ENCODE data around the gene UBTD2. TPM values are rescaled to one million over a fixed set of nuclear protein-coding genes. Genes with fewer than 3 reads are reported as not detected.

UBTD2 gene
- total and polyA plus RNA-seq, 9 of the 15 experiments (the other 6 are each of a cell fraction or from before 2014, with no cell fraction given) = 0.01 to 0.46 (median 0.15) TPM; not detected in 1

DNA sequence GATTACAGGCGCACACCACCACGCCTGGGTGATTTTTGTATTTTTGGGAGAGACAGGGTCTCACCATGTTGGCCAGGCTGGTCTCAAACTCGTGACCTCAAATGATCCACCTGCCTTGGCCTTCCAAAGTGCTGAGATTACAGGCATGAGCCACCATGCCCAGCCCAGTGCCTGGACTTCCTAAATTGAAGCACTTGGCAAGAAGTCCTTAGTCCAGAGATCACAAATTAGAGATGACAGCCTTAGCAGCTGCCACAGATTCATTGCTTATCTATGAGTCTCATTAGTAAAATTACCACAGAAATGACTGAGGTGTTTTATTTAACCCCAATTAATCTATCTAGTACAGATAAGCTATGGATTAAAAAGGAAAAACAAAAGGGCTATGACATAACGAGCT is 70.4 kb downstream of the UBTD2 start:
- in situ Hi-C loops (cut with MboI) (no loop called here), intact Hi-C loops (cut with micrococcal nuclease) (no loop called here)
- Histone ChIP-seq H3K27me3 (ENCODE audit: control insufficient read depth in 2 of 2, insufficient read depth in 2 of 2, low read length in 2 of 2) (peaks cover 33 to 36% of the 10 kb centered on the region in 2 experiments; a peak in 4 of 5 replicates), H3K9me1 (ENCODE audit: control insufficient read depth, insufficient read depth, low read length) (no peaks in the 10 kb centered on the region), H2AFZ (ENCODE audit: low read depth, low read length) (no peak overlapping the region), H3K4me2 (ENCODE audit: insufficient read depth, low read length) (no peak overlapping the region), H3K9me3 (replicated peaks; ENCODE audit: control insufficient read depth, insufficient read depth, low read depth, low read length) (no peaks in the 10 kb centered on the region), H3K79me2 (ENCODE audit: control insufficient read depth, insufficient read depth, low read length) (no peaks in the 10 kb centered on the region), H3K4me3 (no peak overlapping the region), H3K36me3 (ENCODE audit: control insufficient read depth, insufficient read depth, low read length) (no peaks in the 10 kb centered on the region), H3K9ac (ENCODE audit: insufficient read depth in 1 of 2, low read depth in 2 of 2, low read length in 2 of 2) (no peak overlapping the region), H3K27ac (ENCODE audit: extremely low read depth, low read depth, low read length) (no peak overlapping the region), H3K4me1 (replicated peaks in 1 of 2; ENCODE audit: control insufficient read depth in 2 of 2, insufficient read depth in 2 of 2, low read length in 2 of 2) (no peaks in the 10 kb centered on the region), H4K20me1 (replicated peaks; ENCODE audit: control insufficient read depth, insufficient read depth, low read length) (0 out of 2 replicates have a peak, but pooled peaks cover 4% of the 10 kb centered on the region)
- no peak for FAIRE-seq
- no TSS peak for BruUV-seq (replicated peaks)
- DNase-seq (ENCODE audit: extremely low read depth in 1 of 4, low spot score in 3 of 4) = no peak
- CTCF ChIA-PET (ENCODE audit: low intra/inter-chr PET ratio) = no interaction called here
- no peak for ATAC-seq
- TF ChIP-seq NR3C1 (CRISPR knock-in tag; IDR thresholded peaks at IDR 0.05) = no peak
- TF ChIP-seq MAFK (IDR thresholded peaks at IDR 0.05; ENCODE audit: low read length) = no peak
- TF ChIP-seq, protein P1, sequence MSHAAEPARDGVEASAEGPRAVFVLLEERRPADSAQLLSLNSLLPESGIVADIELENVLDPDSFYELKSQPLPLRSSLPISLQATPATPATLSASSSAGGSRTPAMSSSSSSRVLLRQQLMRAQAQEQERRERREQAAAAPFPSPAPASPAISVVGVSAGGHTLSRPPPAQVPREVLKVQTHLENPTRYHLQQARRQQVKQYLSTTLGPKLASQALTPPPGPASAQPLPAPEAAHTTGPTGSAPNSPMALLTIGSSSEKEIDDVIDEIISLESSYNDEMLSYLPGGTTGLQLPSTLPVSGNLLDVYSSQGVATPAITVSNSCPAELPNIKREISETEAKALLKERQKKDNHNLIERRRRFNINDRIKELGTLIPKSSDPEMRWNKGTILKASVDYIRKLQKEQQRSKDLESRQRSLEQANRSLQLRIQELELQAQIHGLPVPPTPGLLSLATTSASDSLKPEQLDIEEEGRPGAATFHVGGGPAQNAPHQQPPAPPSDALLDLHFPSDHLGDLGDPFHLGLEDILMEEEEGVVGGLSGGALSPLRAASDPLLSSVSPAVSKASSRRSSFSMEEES (CRISPR knock-in tag; IDR thresholded peaks at IDR 0.05) = 0 out of 2 replicates have a peak, but pooled peaks have one; percentile 1
- TF ChIP-seq PTTG1 (tag; IDR thresholded peaks at IDR 0.05; ENCODE audit: low read depth) = no peak
- TF ChIP-seq ZNF311 (CRISPR knock-in tag; IDR thresholded peaks at IDR 0.05) = no peak
- no peak for TF ChIP-seq ZNF444 (CRISPR knock-in tag; IDR thresholded peaks at IDR 0.05)
- TF ChIP-seq, protein P2, sequence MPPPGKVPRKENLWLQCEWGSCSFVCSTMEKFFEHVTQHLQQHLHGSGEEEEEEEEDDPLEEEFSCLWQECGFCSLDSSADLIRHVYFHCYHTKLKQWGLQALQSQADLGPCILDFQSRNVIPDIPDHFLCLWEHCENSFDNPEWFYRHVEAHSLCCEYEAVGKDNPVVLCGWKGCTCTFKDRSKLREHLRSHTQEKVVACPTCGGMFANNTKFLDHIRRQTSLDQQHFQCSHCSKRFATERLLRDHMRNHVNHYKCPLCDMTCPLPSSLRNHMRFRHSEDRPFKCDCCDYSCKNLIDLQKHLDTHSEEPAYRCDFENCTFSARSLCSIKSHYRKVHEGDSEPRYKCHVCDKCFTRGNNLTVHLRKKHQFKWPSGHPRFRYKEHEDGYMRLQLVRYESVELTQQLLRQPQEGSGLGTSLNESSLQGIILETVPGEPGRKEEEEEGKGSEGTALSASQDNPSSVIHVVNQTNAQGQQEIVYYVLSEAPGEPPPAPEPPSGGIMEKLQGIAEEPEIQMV (tag; conservative IDR thresholded peaks at IDR 0.05; ENCODE audit: low read depth) = no peak
- TF ChIP-seq, protein P3, sequence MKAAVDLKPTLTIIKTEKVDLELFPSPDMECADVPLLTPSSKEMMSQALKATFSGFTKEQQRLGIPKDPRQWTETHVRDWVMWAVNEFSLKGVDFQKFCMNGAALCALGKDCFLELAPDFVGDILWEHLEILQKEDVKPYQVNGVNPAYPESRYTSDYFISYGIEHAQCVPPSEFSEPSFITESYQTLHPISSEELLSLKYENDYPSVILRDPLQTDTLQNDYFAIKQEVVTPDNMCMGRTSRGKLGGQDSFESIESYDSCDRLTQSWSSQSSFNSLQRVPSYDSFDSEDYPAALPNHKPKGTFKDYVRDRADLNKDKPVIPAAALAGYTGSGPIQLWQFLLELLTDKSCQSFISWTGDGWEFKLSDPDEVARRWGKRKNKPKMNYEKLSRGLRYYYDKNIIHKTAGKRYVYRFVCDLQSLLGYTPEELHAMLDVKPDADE (conservative IDR thresholded peaks at IDR 0.05; ENCODE audit: control insufficient read depth, low read depth, low read length) = no peak
- TF ChIP-seq SMAD2 (IDR thresholded peaks at IDR 0.05; ENCODE audit: low read depth, low read length) = no peak
- POLR2A ChIA-PET = no interaction called here
- WGBS (ENCODE audit: insufficient coverage, low coverage, missing lambda C conversion rate) = 1% methylated on average over 4 of the region's 4 CpGs
